ENCODE measurements around the gene TBC1D25.

TBC1D25 gene, protein sequence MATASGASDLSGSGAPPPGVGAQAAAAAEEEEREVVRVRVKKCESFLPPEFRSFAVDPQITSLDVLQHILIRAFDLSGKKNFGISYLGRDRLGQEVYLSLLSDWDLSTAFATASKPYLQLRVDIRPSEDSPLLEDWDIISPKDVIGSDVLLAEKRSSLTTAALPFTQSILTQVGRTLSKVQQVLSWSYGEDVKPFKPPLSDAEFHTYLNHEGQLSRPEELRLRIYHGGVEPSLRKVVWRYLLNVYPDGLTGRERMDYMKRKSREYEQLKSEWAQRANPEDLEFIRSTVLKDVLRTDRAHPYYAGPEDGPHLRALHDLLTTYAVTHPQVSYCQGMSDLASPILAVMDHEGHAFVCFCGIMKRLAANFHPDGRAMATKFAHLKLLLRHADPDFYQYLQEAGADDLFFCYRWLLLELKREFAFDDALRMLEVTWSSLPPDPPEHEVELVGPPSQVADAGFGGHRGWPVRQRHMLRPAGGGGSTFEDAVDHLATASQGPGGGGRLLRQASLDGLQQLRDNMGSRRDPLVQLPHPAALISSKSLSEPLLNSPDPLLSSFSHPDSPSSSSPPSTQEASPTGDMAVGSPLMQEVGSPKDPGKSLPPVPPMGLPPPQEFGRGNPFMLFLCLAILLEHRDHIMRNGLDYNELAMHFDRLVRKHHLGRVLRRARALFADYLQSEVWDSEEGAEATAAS

DNA sequence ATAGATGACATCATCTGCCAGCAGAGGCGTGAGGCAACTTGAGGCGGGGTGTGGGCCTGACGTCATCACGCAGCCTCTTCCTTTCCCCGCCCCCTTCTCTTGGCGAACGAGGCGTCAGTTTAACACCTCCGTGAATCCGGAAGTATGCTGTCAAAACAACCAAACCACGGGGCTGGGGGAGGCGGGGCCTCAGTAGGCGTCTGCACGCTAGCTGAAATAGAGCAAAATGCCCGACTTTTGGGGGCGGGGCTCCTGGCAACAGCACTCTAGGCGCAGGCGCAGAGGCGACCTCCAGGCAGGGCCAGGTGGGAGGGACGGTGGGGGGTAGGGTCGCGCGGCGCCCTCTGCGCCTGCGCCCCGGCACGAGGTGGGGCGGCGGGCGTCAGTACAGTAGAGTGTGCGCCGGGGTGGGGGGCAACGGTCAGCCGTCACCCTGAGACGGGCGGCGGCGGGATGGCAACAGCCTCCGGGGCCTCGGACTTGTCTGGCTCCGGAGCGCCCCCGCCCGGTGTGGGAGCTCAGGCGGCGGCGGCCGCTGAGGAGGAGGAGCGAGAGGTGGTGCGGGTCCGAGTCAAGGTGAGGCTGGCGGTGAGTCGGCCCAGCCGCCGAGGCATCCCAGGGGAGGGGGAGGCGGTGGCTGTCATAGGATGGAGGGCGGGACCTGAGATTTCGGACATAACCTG, at the start of gene TBC1D25:
TBC1D25 (plus strand) TSS at position 370 of the 683 bp plus-strand sequence; CDS start at position 454, 84 bp downstream.
- FAIRE-seq: peak; percentile 64

GRCh38 chrX:48489892-48490291, 49.6 kb upstream of the TBC1D25 start:
- FAIRE-seq: no peak

DNA sequence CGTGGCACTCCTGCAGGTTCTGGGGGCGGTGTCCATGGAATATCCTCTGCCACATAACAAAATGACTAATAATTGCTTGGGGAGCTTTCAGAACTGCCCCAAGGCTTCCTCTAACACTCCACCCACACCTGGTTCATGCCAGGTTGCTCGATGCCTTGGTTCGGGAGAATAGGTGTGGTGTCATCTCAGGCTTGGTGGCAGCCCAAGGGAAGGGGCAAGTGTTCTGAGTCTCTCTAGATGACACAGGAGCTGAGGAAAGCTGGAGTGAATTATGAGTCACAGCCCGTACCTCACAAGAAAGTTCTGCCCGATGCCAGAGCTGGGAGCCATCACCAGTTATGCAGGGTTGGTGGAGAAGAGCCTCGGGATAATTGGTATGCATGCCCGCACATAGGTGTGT, 48.9 kb upstream of the TBC1D25 start:
- FAIRE-seq: no peak

DNA sequence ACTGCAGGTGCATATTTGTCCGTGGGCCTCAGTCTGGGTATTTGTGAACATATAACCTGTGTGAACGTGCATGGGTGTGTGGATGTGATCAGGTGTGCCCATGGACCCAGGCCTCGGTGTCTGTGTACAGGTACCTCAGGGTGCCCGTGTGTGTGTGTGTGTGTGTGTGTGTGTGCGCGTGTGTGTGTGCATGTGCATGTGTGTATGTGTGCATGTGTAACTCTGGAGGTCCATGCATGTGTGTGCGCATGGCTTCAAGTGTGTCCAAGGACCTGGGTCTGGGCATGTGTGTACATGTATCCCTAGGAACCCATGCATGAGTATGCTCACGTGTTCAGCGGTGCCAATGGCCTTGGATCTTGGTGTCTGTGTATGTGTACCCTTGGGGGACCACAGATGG, 47.7 kb upstream of the TBC1D25 start:
- FAIRE-seq: no peak

- FAIRE-seq: no peak
Observed at GRCh38 chrX:48492293-48492910, 47.1 kb upstream of the TBC1D25 start.

DNA sequence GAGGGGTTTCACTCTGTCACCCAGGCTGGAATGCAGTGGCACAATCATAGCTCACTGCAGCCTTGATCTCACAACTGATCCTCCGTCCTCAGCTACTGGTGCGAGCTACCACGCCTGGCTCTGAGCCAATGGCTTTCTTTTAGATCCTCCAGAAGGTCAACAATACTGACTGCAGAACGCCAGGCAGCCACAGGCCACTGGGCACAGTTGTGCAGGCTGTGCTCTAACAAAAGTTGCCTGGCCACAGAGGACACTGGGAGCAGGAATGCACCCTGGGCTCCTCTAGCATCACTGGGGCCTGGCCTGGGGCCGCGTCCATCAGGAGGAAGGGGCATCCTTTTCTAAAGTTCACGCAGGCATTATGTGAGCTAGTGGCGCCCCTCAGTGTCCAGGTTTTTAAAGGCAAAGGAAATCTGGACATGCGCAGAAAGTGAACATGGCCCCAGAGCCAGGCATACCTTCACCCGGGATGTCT, 45.6 kb upstream of the TBC1D25 start:
- FAIRE-seq: no peak

GRCh38 chrX:48496660-48497059, 42.9 kb upstream of the TBC1D25 start:
- no peak for FAIRE-seq

DNA sequence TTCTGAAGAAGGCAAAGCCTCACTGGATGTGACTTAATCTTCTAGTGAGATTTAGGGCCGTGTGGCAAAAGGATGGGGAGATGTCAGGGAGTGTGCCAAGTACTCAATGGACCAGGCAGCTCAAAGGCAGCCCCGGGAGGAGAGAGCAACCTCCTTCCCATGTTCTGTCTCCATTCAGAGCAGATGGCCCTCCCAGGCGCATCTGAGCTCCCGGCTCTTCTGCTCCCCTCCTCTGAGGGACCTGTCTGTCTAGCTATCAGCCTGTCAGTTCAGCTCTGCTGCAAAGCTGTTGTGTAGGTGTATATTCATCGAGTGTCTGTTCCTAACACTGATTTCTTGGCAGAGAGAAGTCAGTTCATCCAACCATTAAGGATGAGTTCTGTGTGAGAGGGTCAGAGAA, 41.6 kb upstream of the TBC1D25 start:
- FAIRE-seq: no peak

DNA sequence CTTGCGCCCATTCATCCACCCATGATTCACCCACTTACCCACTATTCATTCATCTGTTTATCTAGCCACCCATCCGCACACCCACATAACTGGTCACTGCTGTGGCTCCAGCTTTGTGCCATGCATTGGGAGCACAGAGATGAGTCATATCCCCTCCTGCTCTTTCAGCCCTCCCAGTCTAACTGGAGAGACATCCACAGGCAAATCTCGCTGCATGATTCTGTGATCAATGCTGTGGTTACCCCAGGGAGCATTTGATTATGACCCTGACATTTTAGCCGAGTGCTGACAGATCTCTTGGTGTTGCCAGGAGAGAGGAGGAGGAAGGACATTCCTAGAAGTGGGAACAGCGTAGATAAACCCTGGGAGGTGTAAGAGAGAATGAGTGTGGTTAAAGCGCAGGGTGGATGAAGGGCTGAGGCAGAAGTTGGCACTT, 41.1 kb upstream of the TBC1D25 start:
- FAIRE-seq: no peak

GRCh38 chrX:48504261-48504660, 35.3 kb upstream of the TBC1D25 start:
- FAIRE-seq: no peak

GRCh38 chrX:48505481-48505880, 34.0 kb upstream of the TBC1D25 start:
- no peak for FAIRE-seq

DNA sequence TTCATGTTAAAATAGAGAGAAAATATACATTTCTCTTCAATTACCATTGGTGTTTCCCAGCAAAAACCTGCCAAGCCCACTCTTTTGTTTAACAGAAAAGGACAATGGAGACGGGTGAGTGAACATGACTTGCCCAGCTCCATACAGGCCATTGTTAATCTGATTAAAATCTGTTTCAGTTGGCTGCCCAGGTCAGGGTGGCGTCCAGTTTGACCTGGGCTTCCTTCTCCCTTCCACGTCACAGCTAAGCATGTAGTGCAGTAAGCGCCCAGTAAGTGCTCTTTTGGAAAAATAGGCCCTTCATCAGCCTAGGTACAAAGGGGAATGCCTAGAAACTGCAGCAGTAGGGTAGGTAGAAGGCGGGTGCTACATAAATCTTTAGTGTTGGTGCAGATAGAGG, 32.3 kb upstream of the TBC1D25 start:
- FAIRE-seq: no peak

DNA sequence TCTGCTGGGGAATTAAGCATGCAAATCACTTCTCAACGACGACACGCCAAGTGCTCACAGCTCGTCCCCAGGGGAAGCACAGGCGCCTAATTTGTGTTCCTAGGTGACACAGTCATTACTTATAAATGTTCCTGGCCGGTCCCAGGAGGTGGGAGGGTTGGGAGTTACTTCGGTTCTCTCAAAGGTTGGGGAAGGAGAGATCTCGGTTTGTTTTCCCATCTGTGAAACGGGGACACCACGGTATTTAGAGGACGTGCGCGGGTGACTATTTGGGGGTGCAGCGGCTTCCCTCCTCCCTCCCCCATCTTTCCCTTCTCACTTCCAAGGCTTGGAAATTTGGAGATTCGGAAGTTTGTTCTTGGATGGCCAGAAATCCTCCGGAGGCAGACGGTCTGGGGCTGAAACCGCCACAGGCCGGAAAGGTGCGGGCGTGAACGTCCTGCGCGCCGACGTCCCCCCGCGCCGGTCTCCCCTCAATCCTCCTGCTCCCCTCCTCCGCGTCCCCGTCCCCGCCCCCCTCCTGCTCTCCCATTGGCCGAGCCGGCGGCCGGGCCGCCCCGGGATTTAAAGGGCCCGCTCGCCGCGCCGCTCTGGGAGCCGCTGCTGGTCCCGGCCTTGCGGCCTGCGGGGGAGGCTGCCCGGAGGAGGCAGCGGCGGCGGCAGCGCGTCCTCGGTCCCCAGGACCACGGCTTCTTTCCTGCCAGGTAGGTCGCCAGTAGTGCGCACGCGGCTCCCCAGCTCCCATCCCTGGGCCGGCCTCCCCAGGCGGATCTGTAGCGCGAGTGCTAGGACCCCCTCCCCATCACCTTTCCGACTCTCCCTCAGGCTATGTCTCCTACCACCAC, 30.9 kb upstream of the TBC1D25 start, which contains the start of gene PORCN:
PORCN (plus strand) TSS at position 593 of the 845 bp plus-strand sequence. CDS start 829 bp downstream, outside the sequence.
- no peak for FAIRE-seq

DNA sequence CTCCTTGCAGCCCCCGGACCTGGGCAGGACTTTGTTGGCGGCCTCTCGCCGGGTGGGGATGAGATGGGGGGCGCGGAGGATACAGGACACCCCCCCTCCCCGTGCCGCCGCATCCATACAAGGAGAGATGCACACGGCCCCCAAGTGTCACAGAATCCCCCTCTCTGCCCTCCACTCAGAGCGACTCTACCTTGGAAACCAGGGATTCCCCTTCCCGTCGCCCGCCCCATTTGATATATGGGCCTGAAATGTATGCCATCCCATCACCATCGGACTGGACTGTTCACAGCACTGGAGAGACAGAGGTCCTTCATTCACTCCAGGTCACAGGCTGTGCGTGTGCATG, 30.3 kb upstream of the TBC1D25 start:
- FAIRE-seq: no peak

GRCh38 chrX:48509619-48510018, 29.9 kb upstream of the TBC1D25 start:
- no peak for FAIRE-seq

DNA sequence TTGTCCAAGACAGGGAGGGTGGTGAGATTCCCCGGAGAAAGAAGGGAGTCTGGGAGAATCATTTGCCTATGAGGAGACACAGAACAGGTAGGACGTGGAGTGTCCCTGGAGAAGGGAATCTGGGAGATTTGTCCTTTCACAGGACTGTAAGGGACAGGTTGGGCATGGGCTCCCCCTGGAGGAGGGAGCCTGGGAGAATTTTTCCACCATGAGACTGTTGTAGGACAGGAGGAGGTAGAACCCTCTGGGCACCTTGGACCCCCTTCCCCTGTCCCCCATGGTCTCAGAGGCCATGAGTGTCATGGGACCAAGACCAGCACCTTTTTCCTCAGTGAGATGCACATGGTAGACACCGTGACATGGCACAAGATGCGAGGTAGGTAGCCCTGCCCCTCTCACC, 28.0 kb upstream of the TBC1D25 start:
- no peak for FAIRE-seq

DNA sequence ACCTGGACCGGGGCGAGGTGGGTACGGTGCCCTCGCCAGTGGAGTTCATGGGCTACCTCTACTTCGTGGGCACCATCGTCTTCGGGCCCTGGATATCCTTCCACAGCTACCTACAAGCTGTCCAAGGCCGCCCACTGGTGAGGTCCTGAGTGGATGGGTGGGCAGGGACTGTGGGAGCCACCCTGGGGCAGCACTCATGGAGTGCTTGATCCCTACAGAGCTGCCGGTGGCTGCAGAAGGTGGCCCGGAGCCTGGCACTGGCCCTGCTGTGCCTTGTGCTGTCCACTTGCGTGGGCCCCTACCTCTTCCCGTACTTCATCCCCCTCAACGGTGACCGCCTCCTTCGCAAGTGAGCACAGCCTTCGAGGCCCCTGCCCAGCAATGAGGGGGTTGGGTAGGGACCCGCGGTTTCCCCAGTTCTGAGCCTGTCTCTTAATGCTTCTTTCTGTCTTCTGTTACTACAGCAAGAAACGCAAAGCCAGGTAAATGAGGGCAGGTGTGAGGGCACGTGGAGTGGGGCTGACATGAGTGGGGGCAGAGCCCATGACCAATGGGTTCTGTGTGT, 27.1 kb upstream of the TBC1D25 start:
- FAIRE-seq: no peak

- no peak for FAIRE-seq
Observed at GRCh38 chrX:48513670-48514069, 25.8 kb upstream of the TBC1D25 start.

DNA sequence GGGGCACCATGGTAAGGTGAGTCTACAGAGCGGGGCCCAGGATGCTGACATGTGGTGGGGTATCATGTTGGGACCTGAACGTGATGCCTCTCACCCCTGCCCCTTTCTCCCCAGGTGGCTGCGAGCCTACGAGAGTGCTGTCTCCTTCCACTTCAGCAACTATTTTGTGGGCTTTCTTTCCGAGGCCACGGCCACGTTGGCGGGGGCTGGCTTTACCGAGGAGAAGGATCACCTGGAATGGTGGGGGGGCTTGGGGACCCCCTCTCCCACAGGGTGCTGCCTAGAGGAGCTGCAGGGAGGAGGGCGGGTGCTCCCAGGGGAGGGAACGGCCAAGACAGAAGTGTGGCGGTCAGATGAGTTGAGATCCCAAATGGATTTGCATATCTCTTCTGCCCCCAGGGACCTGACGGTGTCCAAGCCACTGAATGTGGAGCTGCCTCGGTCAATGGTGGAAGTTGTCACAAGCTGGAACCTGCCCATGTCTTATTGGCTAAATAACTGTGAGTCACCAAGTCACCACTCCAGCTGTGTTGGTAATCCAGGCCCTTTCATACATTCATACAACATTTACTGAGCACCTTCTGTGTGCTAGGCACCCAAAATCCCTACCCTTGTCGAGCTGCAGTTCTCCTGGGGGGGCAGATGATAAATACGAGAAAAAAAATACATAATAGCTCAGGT, 25.2 kb upstream of the TBC1D25 start:
- no peak for FAIRE-seq

DNA sequence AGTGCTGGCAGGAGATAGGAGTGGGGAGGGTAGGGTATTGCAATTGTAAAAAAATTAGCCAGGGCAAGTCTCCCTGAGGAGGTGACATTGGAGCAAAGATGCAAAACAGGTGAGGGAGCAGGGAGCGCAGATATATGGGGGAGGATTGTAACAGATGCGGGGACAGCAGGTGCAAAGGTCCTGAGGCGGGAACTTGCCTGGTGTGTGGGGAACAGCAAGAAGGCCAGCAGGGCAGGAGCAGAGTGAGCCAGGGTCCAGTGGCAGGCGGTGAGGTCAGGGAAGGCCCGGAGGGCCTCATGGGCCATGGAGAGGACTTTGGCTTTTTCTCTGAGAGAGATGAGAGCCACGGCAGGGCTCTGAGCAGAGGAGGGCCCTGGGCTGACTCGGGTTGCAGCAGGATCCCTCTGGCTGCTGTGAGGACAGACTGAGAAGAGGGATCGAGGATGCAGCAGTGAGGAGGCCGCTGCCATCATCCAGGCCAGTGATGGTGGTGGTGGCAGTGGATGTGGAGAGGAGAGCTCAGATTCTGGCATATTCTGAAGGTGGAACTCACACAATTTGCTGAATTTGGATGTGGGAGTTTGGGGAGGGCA, 24.6 kb upstream of the TBC1D25 start:
- no peak for FAIRE-seq

DNA sequence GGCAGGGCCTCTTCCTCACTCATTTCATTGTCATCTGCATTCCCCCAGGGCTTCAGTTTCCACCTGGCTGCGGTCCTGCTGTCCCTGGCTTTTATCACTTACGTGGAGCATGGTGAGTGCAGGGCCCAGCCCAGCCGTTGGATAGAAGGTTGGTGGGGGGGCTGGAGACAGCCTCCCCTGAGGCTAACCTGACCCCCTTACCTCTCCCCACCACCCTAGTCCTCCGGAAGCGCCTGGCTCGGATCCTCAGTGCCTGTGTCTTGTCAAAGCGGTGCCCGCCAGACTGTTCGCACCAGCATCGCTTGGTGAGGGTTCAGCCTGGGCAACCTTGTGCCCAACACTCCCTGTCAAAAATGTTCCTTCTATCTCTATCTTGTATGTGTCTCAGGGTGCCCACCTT, 23.7 kb upstream of the TBC1D25 start:
- no peak for FAIRE-seq

All from endometrium (tissue), 2 donors.